Metanephros (tissue), 1 donor: ENCODE measurements around the gene CHCHD4. TPM values are rescaled to one million over a fixed set of nuclear protein-coding genes. Genes with fewer than 3 reads are reported as not detected.

Experiments used
- total RNA-seq: library from RNA; depleted of rRNA; stranded (reverse); fragments of >200 nt; gene quantifications from one replicate; pipeline ENCODE4 v1.2.3, GENCODE V29; 2014

CHCHD4 gene
- 8.5 TPM for total RNA-seq

DNA sequence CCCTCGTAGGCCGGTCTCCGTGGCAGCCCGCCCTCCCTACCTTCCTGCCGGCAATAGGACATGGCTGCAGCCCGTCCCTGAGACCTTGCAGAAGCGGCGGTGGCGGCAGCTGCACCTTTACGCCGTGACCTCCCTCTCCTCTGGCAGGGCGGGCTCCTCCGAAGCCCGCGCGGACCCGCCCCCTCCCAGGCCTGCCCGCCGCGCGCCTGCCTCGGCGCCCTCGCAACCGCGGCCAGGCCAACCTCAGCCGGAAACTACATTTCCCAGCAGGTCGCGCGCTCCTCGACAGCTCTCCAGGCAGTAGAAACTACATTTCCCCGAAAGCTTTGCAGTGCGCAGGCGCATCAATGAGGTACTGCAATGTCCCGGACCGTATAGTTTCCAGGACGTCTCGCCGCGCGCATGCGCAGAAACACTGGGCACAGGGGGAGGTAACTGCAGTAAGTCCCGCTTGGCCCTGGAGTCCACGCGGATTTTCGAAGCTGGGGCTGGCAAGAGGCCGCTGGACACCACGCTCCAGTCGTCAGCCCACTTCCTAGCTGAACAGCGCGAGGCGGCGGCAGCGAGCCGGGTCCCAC, at the start of gene CHCHD4, which contains the start of gene TMEM43:
TSS of gene CHCHD4 (minus strand) at position 256 of the 578 bp plus-strand sequence. CDS start at position 62, 194 bp downstream.
TSS of gene TMEM43 (plus strand) at position 438 of the 578 bp plus-strand sequence. CDS start 142 bp downstream, outside the sequence.

Other genes starting within 250 kb of the CHCHD4 start
- gene WNT7A, start 244.8 kb downstream of the CHCHD4 start, total RNA-seq = not detected
- gene TMEM43, start 182 bp upstream of the CHCHD4 start, total RNA-seq = 57.5 TPM
- gene XPC, start 53.7 kb upstream of the CHCHD4 start, total RNA-seq = 26.8 TPM
- gene LSM3, start 53.9 kb upstream of the CHCHD4 start, total RNA-seq = 4.0 TPM